T follicular helper cell (primary cell): Measurements from ENCODE around the gene AOX1.
"Not testable (repeated sequence)": the region's sequence is repeated elsewhere in the genome, so short reads cannot be mapped to it uniquely, and the experiment has no call there.

Experiments
- DNase-seq: peaks from one replicate; pipeline ENCODE4 v3.0.0-alpha.2; 2020; ENCODE audit warnings: low read depth

The AOX1 gene

GRCh38 chr2:200627110-200627770, 41.4 kb downstream of the AOX1 start:
- no peak for DNase-seq

DNA sequence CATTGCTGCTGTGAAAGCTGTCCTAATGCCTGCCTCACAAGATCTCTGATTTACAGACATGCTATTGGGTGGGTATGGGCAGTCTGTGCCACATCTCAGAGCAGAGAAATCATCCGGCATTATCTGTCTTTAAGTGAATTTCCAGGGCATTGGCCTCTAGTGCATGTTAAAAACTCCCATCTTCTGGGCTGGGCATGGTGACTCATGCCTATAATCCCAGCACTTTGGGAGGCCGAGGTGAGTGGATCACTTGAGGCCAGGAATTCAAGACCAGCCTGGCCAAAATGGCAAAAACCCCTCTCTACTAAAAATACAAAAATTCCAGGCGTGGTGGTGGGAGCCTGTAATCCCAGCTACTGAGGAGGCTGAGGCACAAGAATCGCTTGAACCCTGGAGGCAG, 42.6 kb downstream of the AOX1 start:
- not testable (repeated sequence) for DNase-seq

DNA sequence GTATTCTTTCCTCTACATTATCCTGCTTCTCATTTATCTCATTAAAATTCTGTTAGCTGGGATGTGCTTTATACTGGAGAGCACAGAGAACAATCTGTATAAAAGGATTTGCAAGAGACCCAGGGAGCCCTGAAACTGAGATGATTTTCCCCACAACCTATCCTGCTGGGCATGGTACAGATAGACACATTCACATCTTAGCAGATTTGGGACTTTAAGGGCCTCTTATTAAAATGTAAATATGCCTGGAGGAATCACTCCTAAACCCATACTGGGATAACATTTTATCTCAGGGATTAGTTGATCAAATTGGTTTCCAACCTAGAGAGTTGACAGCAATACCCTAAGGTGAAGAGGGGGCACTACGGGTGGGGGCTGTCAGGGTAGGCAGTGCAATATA, 45.5 kb downstream of the AOX1 start:
- no peak for DNase-seq

DNA sequence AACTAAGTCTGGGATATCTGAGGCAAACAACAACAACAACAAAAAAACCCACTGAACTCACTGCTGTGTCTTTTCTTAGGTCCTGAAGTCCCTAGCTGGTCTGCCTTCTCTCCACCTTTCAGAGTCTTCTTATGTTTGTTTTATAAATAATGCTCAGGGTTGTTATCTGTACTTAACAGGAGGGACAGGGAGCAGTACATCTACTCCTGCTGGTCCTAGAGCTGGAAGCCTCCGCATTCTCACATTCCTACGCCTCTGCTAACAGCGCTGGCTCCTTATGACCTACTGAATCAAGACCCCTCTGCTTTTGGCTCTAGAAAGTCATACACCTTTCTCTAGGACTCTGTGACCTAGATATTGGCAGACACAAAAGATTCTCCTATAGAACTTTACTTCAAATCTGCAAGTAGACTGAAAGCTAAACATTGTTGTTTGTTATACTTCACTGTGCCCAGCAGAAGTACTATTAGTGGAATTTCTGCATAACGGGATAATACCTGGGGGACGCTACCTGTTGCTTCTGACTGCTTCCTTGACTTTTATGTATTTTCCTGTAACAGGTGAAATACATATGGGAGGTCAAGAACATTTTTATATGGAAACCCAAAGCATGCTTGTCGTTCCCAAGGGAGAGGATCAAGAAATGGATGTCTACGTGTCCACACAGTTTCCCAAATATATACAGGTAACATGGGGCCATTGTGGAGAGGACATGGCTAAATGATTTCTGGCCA, 48.6 kb downstream of the AOX1 start:
- DNase-seq: no peak

- DNase-seq: no peak
Observed at GRCh38 chr2:200635251-200635650, 49.4 kb downstream of the AOX1 start.

DNA sequence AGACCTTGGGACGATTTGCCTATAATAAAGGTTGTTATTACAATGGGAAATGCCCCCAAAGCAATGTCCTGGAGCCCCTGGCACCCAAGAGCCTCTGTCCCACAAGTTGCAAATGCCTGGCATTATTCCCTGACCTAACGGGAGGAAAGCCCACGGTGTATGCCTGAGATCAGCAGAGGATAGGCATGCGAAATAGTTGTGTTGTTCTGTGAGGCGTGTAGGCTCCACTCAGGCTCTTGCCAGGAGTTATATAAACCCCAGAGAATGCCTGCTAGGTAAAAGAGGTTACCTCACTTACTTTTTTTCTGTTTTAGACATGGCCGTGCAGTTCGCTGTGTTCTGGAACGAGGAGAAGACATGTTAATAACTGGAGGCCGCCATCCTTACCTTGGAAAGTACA, 52.1 kb downstream of the AOX1 start:
- DNase-seq: no peak

DNA sequence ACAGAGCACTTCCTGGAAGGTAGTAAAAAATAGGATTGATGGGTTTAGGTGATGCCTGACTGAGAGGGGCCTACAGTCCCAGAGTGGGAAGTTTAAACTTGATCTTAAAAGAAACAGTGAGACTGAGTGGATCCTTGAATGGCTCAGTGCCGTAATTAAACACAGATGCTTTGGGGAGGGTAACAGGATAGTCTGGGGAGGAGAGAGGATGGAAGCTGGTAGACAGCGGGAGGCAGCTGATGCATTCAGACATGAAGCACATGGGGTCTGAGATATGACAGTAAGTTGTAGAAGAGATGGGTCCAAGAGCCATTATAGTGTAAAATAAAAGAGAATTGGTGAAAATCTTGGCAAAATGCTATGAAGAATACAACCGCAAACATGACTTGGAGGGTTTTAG, 54.4 kb downstream of the AOX1 start:
- DNase-seq: no peak

- no peak for DNase-seq
Observed at GRCh38 chr2:200640901-200641300, 55.1 kb downstream of the AOX1 start.

GRCh38 chr2:200648518-200649281, 62.9 kb downstream of the AOX1 start:
- not testable (repeated sequence) for DNase-seq

GRCh38 chr2:200649724-200650123, 63.9 kb downstream of the AOX1 start:
- DNase-seq: no peak

GRCh38 chr2:200650195-200650594, 64.4 kb downstream of the AOX1 start:
- no peak for DNase-seq

DNA sequence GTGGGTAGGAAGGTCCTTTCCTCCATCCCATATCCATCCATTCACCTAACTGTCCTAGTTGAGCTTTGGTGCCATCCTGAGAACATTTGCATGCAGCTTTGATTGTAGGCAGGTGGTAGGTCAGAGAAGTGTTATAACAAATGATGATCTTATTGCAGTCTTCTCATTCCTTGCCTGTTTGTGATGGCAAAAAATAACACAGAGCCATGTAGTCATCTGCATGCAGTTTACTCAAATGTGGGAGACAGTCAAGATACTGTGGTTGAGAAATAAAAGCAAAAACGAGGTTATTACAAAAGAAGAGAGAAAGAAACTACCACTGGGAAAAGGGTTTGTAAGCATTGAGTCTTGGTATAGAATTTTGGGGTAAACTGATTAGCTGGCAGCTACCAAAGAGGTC, 66.3 kb downstream of the AOX1 start:
- DNase-seq: no peak

DNA sequence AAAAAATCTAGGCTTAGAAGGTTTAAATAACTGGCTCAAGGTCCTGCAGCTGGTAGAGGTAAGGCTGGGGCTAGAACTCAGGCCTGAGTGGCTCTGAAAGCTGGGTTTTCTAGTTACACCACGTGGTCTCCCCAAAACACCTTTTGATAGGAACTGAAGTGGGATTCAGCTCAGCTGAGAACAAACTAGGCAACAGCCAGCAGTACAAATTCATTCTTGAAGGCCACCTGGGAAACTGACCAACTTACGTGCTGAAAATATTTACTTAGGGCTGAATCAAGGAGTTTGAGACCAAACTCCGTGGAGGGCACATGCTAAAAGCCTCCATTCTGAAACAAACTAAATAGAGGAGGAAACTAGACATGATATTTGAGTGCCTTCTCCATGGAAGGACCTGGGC, 67.2 kb downstream of the AOX1 start:
- no peak for DNase-seq

DNA sequence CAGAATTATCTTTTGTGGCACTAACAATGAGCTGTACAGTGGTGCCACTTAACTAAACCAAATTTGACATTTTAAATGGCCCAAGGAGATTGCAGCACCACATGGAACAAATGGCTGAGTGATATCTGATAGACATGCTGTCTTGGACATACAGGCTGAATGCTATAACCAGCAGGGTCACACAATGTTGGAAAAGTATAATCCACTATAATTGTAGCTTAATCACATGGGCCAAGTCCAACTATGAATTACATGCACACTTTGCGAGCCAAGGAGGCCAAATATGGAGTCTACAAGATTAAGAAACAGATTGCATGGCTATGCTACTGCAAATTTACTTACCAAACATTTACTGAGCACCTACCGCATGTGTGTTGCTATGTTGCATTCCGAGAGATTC, 69.0 kb downstream of the AOX1 start:
- no peak for DNase-seq

DNA sequence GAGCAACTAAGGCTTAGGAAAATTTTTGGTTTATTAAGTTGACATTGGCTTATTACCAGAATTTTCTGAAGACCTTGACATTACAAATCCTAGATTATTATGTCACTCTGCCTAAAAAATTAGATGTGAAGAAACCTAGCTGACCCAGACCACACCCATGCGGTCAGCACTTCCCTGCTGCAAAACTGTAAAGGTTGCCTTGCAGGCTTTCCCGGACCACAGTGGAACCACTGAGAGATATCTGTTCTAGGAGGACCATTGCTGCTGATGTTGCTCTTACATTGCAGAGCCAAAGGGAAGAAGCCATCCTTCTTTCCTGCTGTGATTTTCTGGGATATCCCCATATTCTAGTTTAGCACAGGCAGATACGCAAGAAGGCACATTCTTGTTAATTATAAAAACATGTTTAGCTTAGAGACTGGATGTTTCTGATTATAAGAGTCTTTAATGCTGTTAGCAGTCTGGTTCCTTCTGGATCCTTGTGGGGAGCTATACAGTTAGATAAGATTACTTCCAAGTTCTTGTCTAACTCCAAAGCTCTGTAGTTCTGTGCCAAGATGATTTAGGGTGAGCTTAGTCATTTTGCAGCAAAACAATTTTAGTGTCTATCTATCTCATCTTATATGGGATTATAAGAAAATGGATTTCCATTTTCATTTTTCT, 70.2 kb downstream of the AOX1 start:
- no peak for DNase-seq

DNA sequence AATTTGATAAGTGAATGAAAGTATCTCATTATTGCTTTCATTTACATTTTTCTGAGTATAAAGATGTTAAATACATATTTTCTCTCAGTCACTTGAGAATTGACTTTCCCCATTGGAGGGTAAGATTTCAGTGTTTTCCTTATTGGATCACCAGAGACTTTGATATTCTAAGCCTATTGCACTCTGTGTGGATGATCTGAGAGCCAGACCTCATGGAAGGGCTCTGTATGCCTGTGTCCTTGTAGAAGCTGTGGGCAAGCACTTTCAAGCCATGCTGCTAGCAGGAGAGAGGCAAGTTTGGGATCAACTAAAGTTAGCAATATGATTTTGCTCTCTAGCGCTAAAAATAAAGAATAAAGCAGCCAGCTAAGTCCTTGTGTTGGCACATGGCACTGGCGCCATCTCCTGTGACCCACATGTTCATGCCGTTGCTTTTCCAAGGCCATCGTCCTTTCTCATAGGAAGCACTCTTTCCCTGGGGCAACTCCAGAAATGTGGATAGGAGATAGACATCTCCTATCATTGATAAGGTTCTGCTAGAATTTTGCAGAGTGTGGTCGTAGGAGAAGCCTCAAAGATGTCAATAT, 72.6 kb downstream of the AOX1 start:
- no peak for DNase-seq

- DNase-seq: no peak
Observed at GRCh38 chr2:200659410-200659809, 73.6 kb downstream of the AOX1 start.

DNA sequence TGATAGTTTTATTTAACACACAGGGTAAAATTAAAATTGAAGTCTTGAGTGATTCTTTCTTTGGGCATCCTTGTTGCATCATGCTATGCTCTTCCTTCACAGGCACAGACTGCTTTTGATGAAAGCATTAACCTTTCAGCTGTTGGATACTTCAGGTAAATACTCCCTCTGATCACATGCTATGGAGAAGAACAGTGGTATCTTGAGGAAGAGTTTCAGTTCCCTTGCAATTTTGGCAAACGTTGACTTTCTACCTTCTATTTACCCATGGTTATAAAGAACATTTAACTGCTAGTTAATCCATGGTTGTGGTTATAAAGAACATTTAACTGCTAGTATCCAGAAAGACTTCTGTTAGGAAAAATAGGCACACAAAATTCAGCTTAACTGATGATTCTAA, 75.7 kb downstream of the AOX1 start:
- DNase-seq: no peak

- DNase-seq: no peak
Observed at GRCh38 chr2:200662727-200663126, 76.9 kb downstream of the AOX1 start.

GRCh38 chr2:200664770-200665494, 79.1 kb downstream of the AOX1 start:
- no peak for DNase-seq
